Measurements from ENCODE around the gene TFRC. TPM values are rescaled to one million over a fixed set of nuclear protein-coding genes. Genes with fewer than 3 reads are reported as not detected.
"Not testable (repeated sequence)": the region's sequence is repeated elsewhere in the genome, so short reads cannot be mapped to it uniquely, and the experiment has no call there.

TFRC gene
- total RNA-seq, 1 donor from 2014 or later: 76.4 TPM

GRCh38 chr3:196020373-196020772 lies 61.5 kb downstream of the TFRC start:
- DNase-seq: no peak
- no peak overlapping the region for H3K27ac ChIP-seq (replicated peaks)
- H3K27me3 ChIP-seq (ENCODE audit: low read depth): peaks cover 4% of the 10 kb centered on the region
- no peaks in the 10 kb centered on the region for H3K4me1 ChIP-seq
- H3K36me3 ChIP-seq: no peaks in the 10 kb centered on the region
- H3K9me3 ChIP-seq (replicated peaks): no peaks in the 10 kb centered on the region
- no peak overlapping the region for H3K4me3 ChIP-seq
- intact Hi-C loops (cut with micrococcal nuclease): no loop called here
- TF ChIP-seq CTCF (IDR thresholded peaks at IDR 0.05; ENCODE audit: borderline replicate concordance): no peak

DNA sequence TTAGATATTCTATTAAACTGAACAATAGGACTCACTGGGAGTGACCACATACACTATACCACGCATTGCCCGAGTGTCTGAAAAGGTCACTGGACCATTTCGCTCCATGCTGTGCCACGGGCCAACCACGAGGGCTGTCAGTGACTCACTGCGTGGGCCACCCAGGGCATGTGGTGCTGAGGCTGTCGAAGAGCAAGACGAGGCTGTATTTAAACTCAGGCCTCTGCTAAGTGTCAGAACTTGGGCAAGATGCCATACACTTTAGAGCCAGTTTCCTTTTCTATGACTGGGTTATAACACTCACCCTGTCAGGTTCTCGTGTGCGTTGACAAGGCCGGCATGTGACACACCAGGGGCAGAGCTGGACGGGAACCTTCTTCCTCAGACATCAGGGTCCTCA lies 62.3 kb downstream of the TFRC start:
- H3K4me3 ChIP-seq; DNase-seq; H3K36me3 ChIP-seq; intact Hi-C loops (cut with micrococcal nuclease); H3K9me3 ChIP-seq (replicated peaks); H3K27me3 ChIP-seq (ENCODE audit: low read depth); H3K4me1 ChIP-seq: not testable (repeated sequence)
- H3K27ac ChIP-seq (replicated peaks): peak overlapping the region; percentile 27

DNA sequence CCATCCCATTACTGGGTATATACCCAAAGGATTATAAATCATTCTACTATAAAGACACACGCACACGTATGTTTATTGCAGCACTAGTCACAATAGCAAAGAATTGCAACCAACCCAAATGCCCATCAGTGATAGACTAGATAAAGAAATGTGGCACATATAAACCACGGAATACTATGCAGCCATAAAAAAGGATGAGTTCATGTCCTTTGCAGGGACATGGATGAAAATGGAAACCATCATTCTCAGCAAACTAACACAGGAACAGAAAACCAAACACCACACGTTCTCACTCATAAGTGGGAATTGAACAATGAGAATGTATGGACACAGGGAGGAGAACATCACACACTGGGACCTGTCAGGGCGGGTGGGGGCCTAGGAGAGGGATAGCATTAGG lies 63.7 kb downstream of the TFRC start:
- DNase-seq; intact Hi-C loops (cut with micrococcal nuclease); H3K27ac ChIP-seq (replicated peaks); H3K4me3 ChIP-seq; H3K36me3 ChIP-seq; H3K4me1 ChIP-seq; H3K27me3 ChIP-seq (ENCODE audit: low read depth); H3K9me3 ChIP-seq (replicated peaks): not testable (repeated sequence)

DNA sequence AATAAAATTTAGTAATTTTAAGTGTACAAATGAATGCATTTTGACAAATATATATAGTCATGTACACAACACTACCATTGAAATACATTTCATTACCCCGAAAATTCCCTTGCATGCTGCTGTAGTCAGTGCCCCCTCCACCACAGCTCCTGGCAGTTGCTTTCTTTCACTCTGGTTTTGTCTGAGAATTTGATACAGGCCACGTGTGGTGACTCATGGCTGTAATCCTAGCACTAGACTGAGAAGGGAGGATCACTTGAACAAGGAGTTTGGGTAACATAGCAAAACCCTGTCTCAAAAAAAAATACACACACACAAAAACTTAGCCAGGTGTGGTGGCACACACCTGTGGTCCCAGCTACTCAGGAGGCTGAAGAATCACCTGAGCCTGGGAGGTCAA lies 65.4 kb downstream of the TFRC start:
- TF ChIP-seq CTCF (IDR thresholded peaks at IDR 0.05; ENCODE audit: borderline replicate concordance): no peak
- intact Hi-C loops (cut with micrococcal nuclease): no loop called here
- Histone ChIP-seq H3K9me3 (replicated peaks) (peaks cover 2% of the 10 kb centered on the region), H3K4me1 (no peaks in the 10 kb centered on the region), H3K36me3 (no peaks in the 10 kb centered on the region), H3K27me3 (ENCODE audit: low read depth) (no peaks in the 10 kb centered on the region), H3K4me3 (no peak overlapping the region), H3K27ac (replicated peaks) (no peak overlapping the region)
- DNase-seq: no peak

DNA sequence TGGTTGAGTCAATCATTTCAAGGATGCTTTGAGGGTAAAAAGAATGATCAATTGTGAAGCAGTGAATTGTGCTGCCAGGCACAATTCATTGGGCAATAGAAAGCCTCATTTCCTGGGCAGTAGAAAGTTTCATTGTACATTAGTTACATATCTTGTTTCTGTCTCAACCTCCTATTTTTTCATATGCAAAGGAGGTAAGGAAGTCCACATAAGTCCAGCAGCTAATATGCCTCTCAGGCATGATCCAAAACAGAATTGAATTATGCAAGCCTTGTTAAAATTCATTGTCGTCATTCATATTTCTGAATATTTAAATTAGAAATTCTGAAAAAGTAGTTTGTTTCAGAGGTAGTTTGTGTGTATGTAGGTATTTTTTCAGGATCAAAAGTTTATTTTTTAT lies 65.8 kb downstream of the TFRC start:
- no peak for TF ChIP-seq CTCF (IDR thresholded peaks at IDR 0.05; ENCODE audit: borderline replicate concordance)
- intact Hi-C loops (cut with micrococcal nuclease): no loop called here
- H3K27me3 ChIP-seq (ENCODE audit: low read depth): no peaks in the 10 kb centered on the region
- peaks cover 7% of the 10 kb centered on the region for H3K9me3 ChIP-seq (replicated peaks)
- no peak overlapping the region for H3K27ac ChIP-seq (replicated peaks)
- no peaks in the 10 kb centered on the region for H3K4me1 ChIP-seq
- no peak overlapping the region for H3K4me3 ChIP-seq
- DNase-seq: no peak
- H3K36me3 ChIP-seq: no peaks in the 10 kb centered on the region

- Histone ChIP-seq H3K27me3 (ENCODE audit: low read depth) (peaks cover 7% of the 10 kb centered on the region), H3K27ac (replicated peaks) (no peak overlapping the region), H3K4me3 (no peak overlapping the region), H3K4me1 (no peaks in the 10 kb centered on the region), H3K9me3 (replicated peaks) (peaks cover 8% of the 10 kb centered on the region), H3K36me3 (no peaks in the 10 kb centered on the region)
- DNase-seq: no peak
- no peak for TF ChIP-seq CTCF (IDR thresholded peaks at IDR 0.05; ENCODE audit: borderline replicate concordance)
- intact Hi-C loops (cut with micrococcal nuclease): no loop called here
Observed at GRCh38 chr3:196013587-196014487, 68.1 kb downstream of the TFRC start.

Measured in left ventricle myocardium inferior (tissue), 1 donor.